BLaER1 treated with 17β-estradiol and CSF1 and Interleukin-3, amounts not matched to agents 10 nM and 100 nM (cell line): Measurements from ENCODE around the gene WNT2.
"Not testable (repeated sequence)": the region's sequence is repeated elsewhere in the genome, so short reads cannot be mapped to it uniquely, and the experiment has no call there.

Experiments
- H3K27ac ChIP-seq, 11 experiments: shearing (Covaris generic); formaldehyde crosslinking; 2 replicates each; pipeline ENCODE4 v1.8.1; 2022
- H3K27me3 ChIP-seq, 11 experiments: shearing (Covaris generic); formaldehyde crosslinking; 2 replicates each; pipeline ENCODE4 v1.8.1; 2022
- H3K36me3 ChIP-seq, 11 experiments: shearing (Covaris generic); formaldehyde crosslinking; 2 replicates each; pipeline ENCODE4 v1.8.1; 2022
- H3K4me1 ChIP-seq, 10 experiments: shearing (Covaris generic); formaldehyde crosslinking; 2 replicates each; pipeline ENCODE4 v1.8.1; 2022
- H3K4me2 ChIP-seq, 11 experiments: shearing (Covaris generic); formaldehyde crosslinking; 2 replicates each; pipeline ENCODE4 v1.8.1; 2022
- H3K4me3 ChIP-seq, 10 experiments: shearing (Covaris generic); formaldehyde crosslinking; 2 replicates each; pipeline ENCODE4 v1.8.1; 2022
- H3K9ac ChIP-seq, 11 experiments: shearing (Covaris generic); formaldehyde crosslinking; 2 replicates each; pipeline ENCODE4 v1.8.1; 2022
- H3K9me3 ChIP-seq, 11 experiments: shearing (Covaris generic); formaldehyde crosslinking; replicated peaks in 1 of 11; 2 replicates each; pipeline ENCODE4 v1.8.1; 2022
- H4K20me1 ChIP-seq, 11 experiments: shearing (Covaris generic); formaldehyde crosslinking; 2 replicates each; pipeline ENCODE4 v1.8.1; 2022
- Cebpa-rat ChIP-seq, 11 experiments: shearing (Covaris generic); IDR thresholded peaks; 2 replicates each; pipeline ENCODE4 v1.8.1; 2022

The WNT2 gene

GRCh38 chr7:117250245-117250644, 72.6 kb downstream of the WNT2 start:
- peaks cover 0 to 10% (median 6%) of the 10 kb centered on the region in 11 experiments; a peak in 9 of 22 replicates for H3K9me3 ChIP-seq
- H3K4me2 ChIP-seq, result no peak overlapping the region
- H3K27ac ChIP-seq, result no peak overlapping the region
- H4K20me1 ChIP-seq, result no peaks in the 10 kb centered on the region
- H3K27me3 ChIP-seq, result no peaks in the 10 kb centered on the region
- no peaks in the 10 kb centered on the region for H3K4me1 ChIP-seq
- H3K36me3 ChIP-seq, result no peaks in the 10 kb centered on the region
- TF ChIP-seq Cebpa-rat (IDR thresholded peaks at IDR 0.05), result no peak
- H3K9ac ChIP-seq, result no peak overlapping the region
- H3K4me3 ChIP-seq, result no peak overlapping the region

DNA sequence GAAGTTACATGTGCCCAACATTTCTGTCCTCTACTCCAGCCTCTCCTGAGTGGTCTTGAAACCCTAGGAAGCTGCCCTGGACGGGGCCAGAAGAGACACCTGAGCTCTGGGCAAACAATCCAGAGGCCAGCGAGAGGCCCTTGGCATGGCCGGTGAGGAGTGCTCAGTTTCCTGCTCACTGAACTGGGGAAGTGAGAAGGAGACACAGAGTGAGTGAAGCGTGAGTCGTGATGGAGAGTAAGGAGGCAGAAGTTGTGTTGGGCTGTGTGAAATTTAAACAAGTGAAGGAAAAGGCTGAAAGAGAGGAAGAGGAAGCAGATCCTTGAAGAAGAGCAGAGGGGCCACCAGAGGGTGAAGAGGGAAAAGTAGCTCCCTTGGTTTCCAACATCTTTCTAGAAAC, 73.2 kb downstream of the WNT2 start:
- H3K9me3 ChIP-seq, result peaks cover under 1 to 14% (median 8%) of the 10 kb centered on the region in 11 experiments; a peak in 13 of 22 replicates
- no peaks in the 10 kb centered on the region for H3K36me3 ChIP-seq
- no peak overlapping the region for H3K4me3 ChIP-seq
- no peaks in the 10 kb centered on the region for H3K4me1 ChIP-seq
- no peak overlapping the region for H3K9ac ChIP-seq
- no peak overlapping the region for H3K27ac ChIP-seq
- no peaks in the 10 kb centered on the region for H3K27me3 ChIP-seq
- no peak for TF ChIP-seq Cebpa-rat (IDR thresholded peaks at IDR 0.05)
- H4K20me1 ChIP-seq, result no peaks in the 10 kb centered on the region
- H3K4me2 ChIP-seq, result no peak overlapping the region

DNA sequence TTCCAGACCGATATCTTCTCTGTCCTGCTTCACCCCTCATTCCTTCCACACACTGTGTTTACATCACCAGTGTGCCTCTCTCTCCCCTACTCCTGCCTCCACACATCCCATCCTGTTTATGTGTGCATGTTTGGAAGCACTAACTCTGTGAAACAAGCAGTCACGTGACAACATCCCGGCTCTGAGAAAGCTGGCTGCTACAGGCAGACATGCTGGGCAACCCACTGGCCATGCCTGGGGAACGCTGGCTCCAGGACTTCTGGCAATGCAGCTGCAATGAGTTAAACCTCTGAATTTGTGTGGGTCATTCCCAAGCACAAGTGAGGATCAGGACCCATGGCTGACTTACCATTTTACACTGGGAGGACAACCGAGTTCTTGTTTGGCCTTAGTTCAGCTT, 74.0 kb downstream of the WNT2 start:
- Histone ChIP-seq H3K36me3 (no peaks in the 10 kb centered on the region), H3K4me2 (no peak overlapping the region), H3K27ac (no peak overlapping the region), H3K9ac (no peak overlapping the region), H3K9me3 (peaks cover 4 to 18% (median 11%) of the 10 kb centered on the region in 11 experiments; a peak in 13 of 22 replicates), H3K4me3 (no peak overlapping the region), H4K20me1 (no peaks in the 10 kb centered on the region), H3K4me1 (no peaks in the 10 kb centered on the region), H3K27me3 (no peaks in the 10 kb centered on the region)
- no peak for TF ChIP-seq Cebpa-rat (IDR thresholded peaks at IDR 0.05)

GRCh38 chr7:117247809-117248208, 75.0 kb downstream of the WNT2 start:
- Histone ChIP-seq H3K4me3 (no peak overlapping the region), H4K20me1 (no peaks in the 10 kb centered on the region), H3K9ac (no peak overlapping the region), H3K4me2 (no peak overlapping the region), H3K4me1 (peaks cover 0 to 4% (median 0%) of the 10 kb centered on the region in 10 experiments; a peak in 1 of 20 replicates), H3K9me3 (peaks cover 4 to 18% (median 11%) of the 10 kb centered on the region in 11 experiments; a peak in 13 of 22 replicates), H3K36me3 (no peaks in the 10 kb centered on the region), H3K27ac (no peak overlapping the region), H3K27me3 (no peaks in the 10 kb centered on the region)
- TF ChIP-seq Cebpa-rat (IDR thresholded peaks at IDR 0.05), result no peak

GRCh38 chr7:117245703-117246102, 77.2 kb downstream of the WNT2 start:
- H3K27me3 ChIP-seq, H3K4me3 ChIP-seq, H3K36me3 ChIP-seq, H3K4me1 ChIP-seq, H4K20me1 ChIP-seq, H3K9ac ChIP-seq, H3K27ac ChIP-seq, H3K4me2 ChIP-seq: not testable (repeated sequence)
- peaks cover 4 to 18% (median 11%) of the 10 kb centered on the region in 11 experiments; a peak in 13 of 22 replicates for H3K9me3 ChIP-seq

DNA sequence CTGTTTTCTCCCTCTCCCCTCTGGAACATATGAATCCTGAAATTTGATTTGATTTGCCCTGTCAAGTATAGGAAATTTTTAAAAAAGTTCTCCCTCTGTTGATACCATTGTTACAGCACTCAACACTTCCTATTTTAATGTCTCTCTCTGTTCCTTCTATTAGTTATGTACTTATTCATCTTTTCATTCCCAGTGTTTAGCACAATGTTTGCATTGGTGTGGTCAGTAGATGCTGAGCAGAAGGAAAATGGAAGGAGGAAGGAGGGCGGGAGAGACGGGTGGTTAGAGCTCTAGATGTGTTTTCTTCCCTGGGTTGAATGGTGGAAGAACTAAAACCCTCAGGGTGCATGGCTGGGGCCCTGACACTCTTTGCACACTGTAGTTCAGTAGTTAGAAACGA, 79.5 kb downstream of the WNT2 start:
- Histone ChIP-seq H3K4me3 (no peak overlapping the region), H3K27me3 (no peaks in the 10 kb centered on the region), H3K9ac (no peak overlapping the region), H3K4me2 (no peak overlapping the region), H4K20me1 (no peaks in the 10 kb centered on the region), H3K9me3 (peaks cover 4 to 18% (median 11%) of the 10 kb centered on the region in 11 experiments; a peak in 13 of 22 replicates), H3K27ac (no peak overlapping the region), H3K4me1 (peaks cover 0 to 4% (median 0%) of the 10 kb centered on the region in 10 experiments; a peak in 2 of 20 replicates), H3K36me3 (no peaks in the 10 kb centered on the region)
- TF ChIP-seq Cebpa-rat (IDR thresholded peaks at IDR 0.05), result no peak

DNA sequence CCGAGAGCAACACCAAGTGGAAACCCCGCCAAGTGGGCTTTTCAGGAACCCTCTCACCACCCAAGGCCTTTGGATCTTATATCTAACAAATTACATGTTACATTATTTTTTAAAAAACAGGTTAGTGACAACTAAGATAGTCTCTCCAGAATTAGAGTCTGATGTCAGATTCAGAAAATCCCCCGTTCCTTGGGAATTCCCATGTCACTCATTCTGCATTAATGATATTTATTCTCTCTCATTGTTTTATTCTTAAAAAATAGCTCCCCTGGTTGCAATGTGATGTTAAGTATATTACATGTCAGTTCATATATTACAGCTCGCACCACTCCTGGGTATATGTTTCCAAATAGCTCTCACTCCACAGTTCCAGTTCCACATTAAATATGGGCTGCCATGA, 81.8 kb downstream of the WNT2 start:
- H3K4me1 ChIP-seq, result peaks cover 0 to 9% (median 0%) of the 10 kb centered on the region in 10 experiments; a peak in 2 of 20 replicates

DNA sequence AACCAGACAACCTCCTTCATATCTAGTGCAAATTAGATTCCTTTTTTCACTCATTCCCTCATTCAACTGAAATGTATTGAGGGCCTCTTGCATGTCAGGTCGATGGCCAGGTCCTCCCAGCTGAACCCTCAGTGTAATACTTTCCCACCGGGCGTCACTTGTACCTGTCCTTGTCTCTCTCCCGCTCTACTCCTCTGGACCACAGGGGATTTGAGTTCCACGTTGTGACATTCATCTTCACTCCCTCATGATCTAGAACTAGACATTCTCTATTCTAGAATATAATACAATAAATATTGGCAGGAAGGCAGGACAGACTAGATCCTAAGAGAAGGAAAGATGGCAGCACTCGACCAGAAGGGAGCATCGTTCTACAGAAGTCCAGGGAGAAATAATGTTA, 83.9 kb downstream of the WNT2 start:
- Histone ChIP-seq H3K9ac (no peak overlapping the region), H3K9me3 (peaks cover 0 to 5% (median 0%) of the 10 kb centered on the region in 11 experiments; a peak in 3 of 22 replicates), H4K20me1 (no peaks in the 10 kb centered on the region), H3K27ac (no peak overlapping the region), H3K36me3 (no peaks in the 10 kb centered on the region), H3K4me2 (no peak overlapping the region), H3K4me1 (peaks cover 0 to 9% (median 0%) of the 10 kb centered on the region in 10 experiments; a peak in 2 of 20 replicates), H3K4me3 (no peak overlapping the region), H3K27me3 (no peaks in the 10 kb centered on the region)
- TF ChIP-seq Cebpa-rat (IDR thresholded peaks at IDR 0.05), result no peak

More for the DNA sequence above, 81.8 kb downstream of the WNT2 start:
- Histone ChIP-seq H3K36me3 (no peaks in the 10 kb centered on the region), H3K27me3 (no peaks in the 10 kb centered on the region), H3K9me3 (peaks cover 4 to 17% (median 11%) of the 10 kb centered on the region in 11 experiments; a peak in 13 of 22 replicates), H3K27ac (no peak overlapping the region), H3K4me3 (no peak overlapping the region), H3K9ac (no peak overlapping the region), H3K4me2 (no peak overlapping the region), H4K20me1 (no peaks in the 10 kb centered on the region)
- TF ChIP-seq Cebpa-rat (IDR thresholded peaks at IDR 0.05), result no peak

GRCh38 chr7:117238472-117238871, 84.4 kb downstream of the WNT2 start:
- Histone ChIP-seq H3K36me3 (no peaks in the 10 kb centered on the region), H4K20me1 (no peaks in the 10 kb centered on the region), H3K9me3 (peaks cover 0 to 8% (median 0%) of the 10 kb centered on the region in 11 experiments; a peak in 3 of 22 replicates), H3K4me3 (no peak overlapping the region), H3K4me1 (peaks cover 0 to 6% (median 0%) of the 10 kb centered on the region in 10 experiments; a peak in 2 of 20 replicates), H3K4me2 (no peak overlapping the region), H3K27ac (no peak overlapping the region), H3K27me3 (no peaks in the 10 kb centered on the region), H3K9ac (no peak overlapping the region)
- TF ChIP-seq Cebpa-rat (IDR thresholded peaks at IDR 0.05), result no peak

GRCh38 chr7:117237646-117238045, 85.2 kb downstream of the WNT2 start:
- Histone ChIP-seq H3K4me2 (no peak overlapping the region), H3K9me3 (peaks cover 0 to 10% (median 0%) of the 10 kb centered on the region in 11 experiments; a peak in 4 of 22 replicates), H3K4me1 (peaks cover 0 to 5% (median 0%) of the 10 kb centered on the region in 10 experiments; a peak in 2 of 20 replicates), H3K4me3 (no peak overlapping the region), H3K9ac (no peak overlapping the region), H3K36me3 (no peaks in the 10 kb centered on the region), H3K27me3 (no peaks in the 10 kb centered on the region), H3K27ac (no peak overlapping the region), H4K20me1 (no peaks in the 10 kb centered on the region)
- TF ChIP-seq Cebpa-rat (IDR thresholded peaks at IDR 0.05), result no peak
